Measurements from ENCODE around the gene PNMA1. TPM values are rescaled to one million over a fixed set of nuclear protein-coding genes. Genes with fewer than 3 reads are reported as not detected.
"Not testable (repeated sequence)": the region's sequence is repeated elsewhere in the genome, so short reads cannot be mapped to it uniquely, and the experiment has no call there.

The PNMA1 gene
- total RNA-seq, 1 donor from 2014 or later = 20.6 TPM

DNA sequence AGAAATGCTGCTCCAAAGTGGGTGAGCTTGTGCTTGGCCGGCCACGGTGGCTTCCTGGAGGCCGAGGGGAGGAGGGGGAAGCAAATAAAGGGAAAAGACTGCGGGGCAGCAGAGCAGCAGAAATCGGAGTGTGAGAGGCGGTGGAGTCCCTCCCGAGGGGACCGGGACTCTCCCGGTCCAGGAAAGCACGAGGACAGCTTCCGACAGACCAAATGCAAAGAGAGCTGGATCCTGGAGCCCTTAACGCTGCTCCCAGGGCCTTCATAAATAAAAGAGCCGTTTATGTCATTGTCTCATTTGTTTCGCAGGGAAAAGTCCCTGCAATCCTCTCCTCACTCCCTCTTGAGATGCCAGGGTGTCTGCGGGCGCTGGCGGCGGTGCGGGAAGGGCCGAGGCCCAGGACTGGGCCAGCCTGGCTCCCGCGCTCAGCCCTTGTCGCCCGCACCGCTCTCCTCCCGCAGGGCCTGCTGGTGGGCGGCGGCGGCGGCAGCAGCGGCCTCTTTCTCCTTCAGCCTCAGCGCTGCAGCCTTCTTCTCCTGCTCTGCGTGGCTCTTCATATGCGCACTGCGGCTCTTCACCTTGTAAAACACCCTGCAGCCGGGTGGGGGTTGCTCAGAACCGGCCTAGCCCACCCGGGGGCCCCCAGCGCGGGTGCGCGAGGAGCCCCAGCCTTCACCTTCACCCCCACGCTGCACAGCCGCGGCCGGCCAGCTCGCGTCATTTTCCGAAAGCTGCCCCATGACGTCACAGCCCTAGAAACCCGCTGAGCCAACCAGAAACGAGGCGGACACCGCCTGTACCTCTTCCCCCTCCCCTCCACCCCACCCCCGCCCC is 4.5 kb upstream of the PNMA1 start:
- intact Hi-C loops (cut with micrococcal nuclease) = no loop called here

GRCh38 chr14:73717711-73718417 is 3.7 kb upstream of the PNMA1 start:
- intact Hi-C loops (cut with micrococcal nuclease) = no loop called here

DNA sequence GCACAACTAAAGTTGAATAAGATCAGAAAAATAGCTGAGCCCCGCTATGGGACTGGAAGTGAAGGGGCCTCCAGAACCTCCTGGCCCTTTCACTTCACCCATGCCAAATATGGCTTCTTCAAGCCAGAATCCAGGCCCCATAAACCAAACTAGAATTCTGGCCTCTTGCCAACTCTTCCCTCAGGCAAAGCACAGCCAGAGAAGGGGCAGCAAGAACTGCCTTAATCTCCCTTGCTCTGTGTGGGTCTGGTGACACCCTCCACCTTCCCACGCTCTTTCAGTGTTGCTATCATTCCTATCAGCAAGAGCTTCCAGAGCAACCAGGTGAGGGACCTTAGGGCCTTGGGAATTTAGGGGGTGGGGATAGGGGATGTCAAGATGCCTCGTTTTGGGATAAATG is 3.1 kb upstream of the PNMA1 start:
- intact Hi-C loops (cut with micrococcal nuclease) = no loop called here

- intact Hi-C loops (cut with micrococcal nuclease) = no loop called here
Observed at GRCh38 chr14:73715707-73716106, 1.5 kb upstream of the PNMA1 start.

DNA sequence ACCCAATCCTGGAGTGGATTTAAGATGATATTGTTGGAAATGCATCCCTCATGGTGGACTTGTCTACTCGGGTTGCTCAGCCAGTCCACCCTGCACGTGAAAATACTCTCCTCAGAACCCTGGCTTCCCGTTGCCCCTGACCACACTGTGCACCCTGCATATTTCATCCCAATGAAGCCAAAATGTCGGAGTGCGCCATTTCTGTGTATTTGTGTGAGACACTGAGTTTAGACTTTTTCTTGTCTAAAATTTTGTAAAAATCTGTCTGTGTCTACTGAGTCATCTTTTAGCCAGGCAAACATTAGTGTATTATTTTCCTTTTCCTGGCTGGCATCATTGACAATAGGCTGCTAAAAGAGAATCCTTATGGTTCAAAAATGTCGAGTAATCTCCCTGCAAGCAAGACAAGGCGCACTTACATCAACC is 485 bp upstream of the PNMA1 start:
- intact Hi-C loops (cut with micrococcal nuclease) = loop anchor here (1.0 to 5.0 kb wide), 3 partner anchors 46 to 238 kb away; partner anchors contain the start of genes COQ6 and FAM161B

DNA sequence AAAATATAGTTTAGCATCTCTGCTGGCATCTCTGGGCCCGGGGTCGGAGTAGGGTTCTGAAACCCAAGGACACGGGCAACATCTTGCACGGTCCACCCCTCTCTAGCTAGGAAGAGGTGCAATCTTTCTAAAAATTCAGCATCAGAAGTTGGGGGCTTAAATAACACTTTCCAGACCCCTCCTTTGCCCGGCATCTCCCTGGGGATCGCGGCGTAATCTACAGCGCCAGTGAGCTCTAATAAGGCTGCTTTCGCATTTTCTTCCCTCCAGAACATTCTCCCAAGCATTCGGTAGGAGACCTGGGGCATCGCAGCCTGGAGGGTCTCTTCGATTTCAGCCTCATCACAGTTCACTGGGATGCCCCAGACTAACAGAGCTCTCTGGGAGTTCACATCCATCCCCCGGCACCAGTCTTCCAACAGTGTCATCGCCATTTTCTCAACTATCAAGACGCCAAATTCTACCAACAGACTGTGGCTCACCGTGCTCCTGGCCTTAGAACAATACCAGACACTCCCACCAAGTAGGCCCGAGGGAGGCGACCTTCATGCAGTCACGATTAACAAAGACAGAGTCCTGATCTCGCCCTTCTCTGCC is 880 bp downstream of the PNMA1 start:
- intact Hi-C loops (cut with micrococcal nuclease) = loop anchor here (5.0 kb wide), 1 partner anchor 239 kb away; the partner anchor contains the start of genes COQ6 and FAM161B

DNA sequence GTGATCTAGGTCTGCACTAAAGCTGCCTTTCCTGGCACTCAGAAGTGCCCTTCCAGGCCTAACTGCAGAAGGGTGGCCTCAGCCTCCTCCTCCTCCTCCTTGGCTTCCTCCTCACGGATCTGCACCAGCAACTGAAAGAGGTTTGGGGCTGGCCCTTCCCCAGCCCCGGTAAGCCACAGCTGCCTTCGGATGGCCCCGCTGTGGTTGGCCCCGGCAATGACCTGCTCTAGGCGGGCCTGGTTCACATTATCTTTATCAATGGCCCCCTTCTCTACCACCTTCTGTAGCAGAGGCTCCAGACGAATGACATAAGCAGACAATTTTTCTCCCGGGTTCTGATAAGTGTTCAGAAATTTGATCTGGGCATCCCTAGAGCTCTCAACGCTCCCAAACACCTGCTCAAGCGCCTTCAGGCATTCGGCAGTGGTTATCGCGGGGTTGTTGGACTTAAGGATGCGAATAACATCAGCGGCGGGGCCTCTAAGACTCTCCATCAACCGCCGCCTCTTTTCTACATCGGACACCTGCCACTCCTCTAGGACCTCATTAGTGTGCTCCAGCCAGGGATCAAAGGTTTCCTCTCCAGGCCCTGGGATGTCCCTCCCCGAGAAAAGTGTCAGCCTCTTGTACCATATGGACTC is 1.5 kb downstream of the PNMA1 start:
- intact Hi-C loops (cut with micrococcal nuclease) = loop anchor here (5.0 kb wide), 1 partner anchor 240 kb away; the partner anchor contains the start of genes COQ6 and FAM161B

DNA sequence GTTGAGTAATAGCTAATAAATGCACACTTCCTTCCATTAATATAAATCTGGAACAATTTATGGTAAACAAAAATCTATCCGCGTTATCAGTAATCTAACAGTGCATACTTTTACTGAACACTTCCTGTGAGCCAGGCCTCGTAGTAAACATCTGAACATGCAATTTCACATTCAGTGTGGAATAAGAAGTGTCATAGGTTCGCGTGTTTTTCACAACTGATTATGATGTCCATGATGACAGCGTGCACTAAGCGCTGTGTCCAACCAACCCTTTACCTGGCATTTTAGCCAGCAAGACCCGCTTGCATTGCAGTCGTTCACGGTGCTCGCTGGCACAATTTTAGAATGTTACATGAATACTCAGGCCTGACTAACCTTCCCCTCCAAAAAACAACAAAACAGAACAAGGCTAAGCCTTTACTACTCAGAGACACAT is 2.1 kb downstream of the PNMA1 start:
- intact Hi-C loops (cut with micrococcal nuclease) = loop anchor here (5.0 kb wide), 1 partner anchor 240 kb away; the partner anchor contains the start of genes COQ6 and FAM161B

- intact Hi-C loops (cut with micrococcal nuclease) = loop anchor here (5.0 kb wide), 1 partner anchor 242 kb away; the partner anchor contains the start of genes COQ6 and FAM161B
Observed at GRCh38 chr14:73710737-73711136, 3.4 kb downstream of the PNMA1 start.

DNA sequence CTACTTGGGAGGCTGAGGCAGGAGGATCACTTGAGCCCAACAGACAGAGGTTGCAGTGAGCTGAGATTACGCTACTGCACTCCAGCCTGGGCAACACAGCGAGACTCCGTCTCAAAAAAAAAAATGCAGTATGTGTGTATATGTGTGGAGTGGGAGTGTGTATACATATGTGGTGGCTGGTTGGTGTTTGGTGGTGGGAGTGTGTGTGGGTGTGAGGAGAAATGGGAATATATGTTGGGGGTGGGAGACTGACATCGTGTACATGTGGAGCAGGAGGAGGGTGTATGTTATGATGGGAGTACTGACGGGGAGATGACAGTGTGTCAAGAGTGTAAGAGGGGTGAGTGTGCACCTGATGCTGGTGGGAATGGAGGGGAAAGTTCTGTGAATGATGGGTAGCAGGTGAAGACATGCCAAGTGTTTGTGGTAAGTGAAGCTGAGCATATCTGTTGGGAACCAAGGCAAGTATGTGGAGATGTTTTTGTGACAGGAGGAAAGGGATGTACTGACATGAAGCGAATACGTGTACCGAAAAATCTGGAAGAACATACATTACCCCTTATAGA is 4.2 kb downstream of the PNMA1 start:
- intact Hi-C loops (cut with micrococcal nuclease) = loop anchor here (5.0 kb wide), 1 partner anchor 242 kb away; the partner anchor contains the start of genes COQ6 and FAM161B

DNA sequence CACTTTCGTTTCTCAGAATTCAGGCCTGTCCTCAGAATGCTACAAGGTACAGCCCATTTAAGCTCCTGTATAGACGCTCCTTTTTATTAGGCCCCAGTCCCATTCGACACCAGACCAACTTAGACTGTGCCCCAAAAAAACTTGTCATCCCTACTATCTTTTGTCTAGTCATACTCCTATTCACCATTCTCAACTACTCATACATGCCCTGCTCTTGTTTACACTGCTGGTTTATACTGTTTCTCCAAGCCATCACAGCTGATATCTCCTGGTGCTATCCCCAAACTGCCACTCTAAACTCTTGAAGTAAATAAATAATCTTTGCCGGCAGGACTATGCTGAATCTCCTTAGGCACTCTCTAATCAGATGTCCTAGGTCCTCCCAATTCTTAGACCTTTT is 6.1 kb downstream of the PNMA1 start:
- intact Hi-C loops (cut with micrococcal nuclease) = not testable (repeated sequence)

GRCh38 chr14:73700325-73700724 is 13.9 kb downstream of the PNMA1 start:
- intact Hi-C loops (cut with micrococcal nuclease) = no loop called here

- intact Hi-C loops (cut with micrococcal nuclease) = no loop called here
Observed at GRCh38 chr14:73696466-73697400, 17.5 kb downstream of the PNMA1 start.

GRCh38 chr14:73695997-73696396 is 18.2 kb downstream of the PNMA1 start:
- intact Hi-C loops (cut with micrococcal nuclease) = no loop called here

GRCh38 chr14:73695082-73695481 is 19.1 kb downstream of the PNMA1 start:
- intact Hi-C loops (cut with micrococcal nuclease) = no loop called here

- intact Hi-C loops (cut with micrococcal nuclease) = no loop called here
Observed at GRCh38 chr14:73694083-73694482, 20.1 kb downstream of the PNMA1 start.

- intact Hi-C loops (cut with micrococcal nuclease) = no loop called here
Observed at GRCh38 chr14:73686901-73687300, 27.3 kb downstream of the PNMA1 start.

DNA sequence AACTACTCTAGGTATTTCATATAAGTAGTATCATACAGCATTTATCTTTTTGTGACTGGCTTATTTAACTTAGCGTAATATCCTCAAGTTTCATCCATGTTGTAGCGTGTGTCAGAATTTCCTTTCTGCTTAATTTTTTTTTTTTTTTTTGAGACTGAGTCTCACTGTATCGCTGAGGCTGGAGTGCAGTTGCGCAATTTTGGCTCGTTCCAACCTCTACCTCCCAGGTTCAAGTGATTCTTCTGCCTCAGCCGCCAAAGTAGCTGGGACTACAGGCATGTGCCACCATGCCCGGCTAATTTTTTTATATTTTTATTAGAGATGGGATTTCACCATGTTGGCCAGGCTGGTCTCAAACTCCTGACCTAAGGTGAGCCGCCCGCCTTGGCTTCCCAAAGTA is 28.9 kb downstream of the PNMA1 start:
- intact Hi-C loops (cut with micrococcal nuclease) = no loop called here

DNA sequence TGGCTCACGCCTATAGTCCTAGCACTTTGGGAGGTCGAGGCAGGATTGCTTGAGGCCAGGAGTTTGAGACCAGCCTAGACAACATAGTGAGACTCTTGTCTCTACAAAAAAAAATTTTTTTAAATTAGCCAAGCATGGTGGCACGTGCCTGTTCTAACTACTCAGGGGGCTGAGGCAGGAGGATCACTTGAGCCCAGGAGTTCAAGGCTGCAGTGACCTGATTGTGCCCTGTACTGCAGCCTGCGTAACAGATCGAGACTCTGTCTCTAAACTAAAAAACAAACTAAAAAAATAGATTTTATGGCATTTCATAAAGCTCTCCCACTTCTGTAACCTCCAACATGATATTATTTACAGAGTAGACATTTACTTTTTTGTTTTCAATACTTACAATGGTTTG is 29.6 kb downstream of the PNMA1 start:
- intact Hi-C loops (cut with micrococcal nuclease) = no loop called here

DNA sequence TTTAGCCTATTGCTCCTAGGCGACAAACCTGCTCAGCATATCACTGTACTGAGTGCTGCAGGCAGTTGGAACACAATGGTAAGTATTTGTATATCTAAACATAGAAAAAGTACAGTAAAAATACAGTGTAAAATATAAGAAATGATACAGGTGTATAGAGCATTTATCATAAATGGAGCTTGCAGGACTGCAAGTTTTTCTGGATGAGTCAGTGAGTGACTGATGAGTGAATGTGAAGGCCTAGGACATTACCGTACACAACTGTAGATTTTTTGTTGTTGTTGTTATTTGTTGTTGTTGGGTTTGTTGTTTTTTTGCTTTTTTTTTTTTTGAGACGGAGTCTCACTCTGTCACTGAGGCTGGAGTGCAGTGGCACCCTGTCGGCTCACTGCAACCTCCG is 33.4 kb downstream of the PNMA1 start:
- intact Hi-C loops (cut with micrococcal nuclease) = no loop called here

All from T-helper 2 cell treated with Interferon-gamma antibody and Interleukin-4, amounts not matched to agents 100 ng/mL and 5 ng/mL, for 36 hours (primary cell).